ENCODE measurements around the gene TMEM80.
A peak's percentile ranks its signal among the peaks of the same experiment; 100 is the strongest.

TMEM80 gene

GRCh38 chr11:699753-700152 lies 4.1 kb downstream of the TMEM80 start:
- no peak for DNase-seq

- no peak for DNase-seq
These were observed 6.3 kb downstream of the TMEM80 start for GRCh38 chr11:701741-702461.

GRCh38 chr11:702462-703461 lies 7.1 kb downstream of the TMEM80 start:
- peak in 5 of 14 donors; percentile 35 to 59 (median 47) for DNase-seq

GRCh38 chr11:703506-703905 lies 7.9 kb downstream of the TMEM80 start:
- no peak for DNase-seq

- DNase-seq, result no peak
These were observed 8.6 kb downstream of the TMEM80 start for GRCh38 chr11:704228-704674.

GRCh38 chr11:704781-705645 lies 9.4 kb downstream of the TMEM80 start:
- no peak for DNase-seq

- DNase-seq, result no peak
These were observed 10.2 kb downstream of the TMEM80 start, which contains the start of gene EPS8L2 for GRCh38 chr11:705646-706438. Gene EPS8L2, plus strand, starts transcription at chr11:706231. Its CDS starts 3,177 bp downstream, at chr11:709408.

GRCh38 chr11:706439-706956 lies 10.9 kb downstream of the TMEM80 start:
- peak in 1 of 14 donors; percentile 73 for DNase-seq

- DNase-seq, result peak in 2 of 14 donors; percentile 43 to 73
These were observed 11.6 kb downstream of the TMEM80 start for GRCh38 chr11:706957-707816.

- DNase-seq, result no peak
These were observed 12.3 kb downstream of the TMEM80 start for GRCh38 chr11:707817-708420.

GRCh38 chr11:708511-708910 lies 12.9 kb downstream of the TMEM80 start:
- no peak for DNase-seq

GRCh38 chr11:709109-709997 lies 13.7 kb downstream of the TMEM80 start:
- DNase-seq, result no peak

GRCh38 chr11:714436-714835 lies 18.8 kb downstream of the TMEM80 start:
- DNase-seq, result no peak

- no peak for DNase-seq
These were observed 23.8 kb downstream of the TMEM80 start for GRCh38 chr11:719214-720016.

GRCh38 chr11:720017-720641 lies 24.5 kb downstream of the TMEM80 start:
- no peak for DNase-seq

GRCh38 chr11:720642-721246 lies 25.1 kb downstream of the TMEM80 start:
- peak in 2 of 14 donors; percentile 30 to 41 for DNase-seq
